H1 (cell line): ENCODE results near the gene GATC. TPM values are rescaled to one million over a fixed set of nuclear protein-coding genes. Genes with fewer than 3 reads are reported as not detected.

Experiments
- polyA plus RNA-seq, 7 experiments: library from polyadenylated mRNA; depleted of rRNA in 3 of 7; stranded (reverse) in 5 of 7; unstranded in 2 of 7; fragments of >200 nt in 5 of 7; fragments of 200-250 nt in 2 of 7; gene quantifications; 1 replicate in 5 of 7; 2 replicates in 1 of 7; 4 replicates in 1 of 7; pipeline versions ENCODE4 v1.2.1 to v1.2.3, GENCODE V29; 2011 to 2013; ENCODE audit warnings: missing spikeins in 2 of 7, mixed read lengths in 2 of 7
- small RNA-seq: library from polyadenylated mRNA; stranded (forward); fragments of <200 nt; extraction: miRNeasy Mini kit (QIAGEN cat#:217004); gene quantifications from one replicate; pipeline ENCODE3, GENCODE V24; 2013; ENCODE audit not compliant: insufficient read depth
- total RNA-seq: library from RNA; stranded (reverse); fragmentation: NEBNext Ultra II Directional; extraction: Animal tissue kit (Norgen Biotek cat#: 25700); gene quantifications from 2 replicates; pipeline ENCODE4 v1.2.1, GENCODE V29; 2021

GATC gene
- total and polyA plus RNA-seq, 2 of the 8 experiments (the other 6 are each of a cell fraction or from before 2014, with no cell fraction given) = 13.2 to 30.4 TPM

Small RNA genes lying within 50 kb of the gene (small RNA-seq; reads per million reads assigned to genes)
- not detected for gene RF00019

Other genes starting within 250 kb of the GATC start
- gene RPLP0, start 245.3 kb upstream of the GATC start, total RNA-seq = 2,987 and 3,029 TPM in 2 replicates
- 8,838 and 10,765 TPM in 2 replicates for gene RPLP0, start 245.3 kb upstream of the GATC start, polyA plus RNA-seq (2011; rRNA removed)
- 105 and 109 TPM in 2 replicates for gene PXN, start 180.7 kb upstream of the GATC start, total RNA-seq
- 51.0 and 89.2 TPM in 2 replicates for gene PXN, start 180.7 kb upstream of the GATC start, polyA plus RNA-seq (2011; rRNA removed)
- gene RNU4-2, start 154.5 kb upstream of the GATC start, total RNA-seq = 1,112 and 1,388 TPM in 2 replicates
- gene RNU4-2, start 154.5 kb upstream of the GATC start, polyA plus RNA-seq (2011; rRNA removed) = under 0.01 TPM in 2 replicates
- 1,424 and 1,786 TPM in 2 replicates for gene RNU4-1, start 153.2 kb upstream of the GATC start, total RNA-seq
- under 0.01 TPM in 2 replicates for gene RNU4-1, start 153.2 kb upstream of the GATC start, polyA plus RNA-seq (2011; rRNA removed)
- gene SIRT4, start 144.1 kb upstream of the GATC start, total RNA-seq = 2.3 and 4.1 TPM in 2 replicates
- gene SIRT4, start 144.1 kb upstream of the GATC start, polyA plus RNA-seq (2011; rRNA removed) = 2.7 and 3.8 TPM in 2 replicates
- not detected in 2 replicates for gene PLA2G1B, start 118.7 kb upstream of the GATC start, total RNA-seq
- gene PLA2G1B, start 118.7 kb upstream of the GATC start, polyA plus RNA-seq (2011; rRNA removed) = 0.19 TPM in 1 of 2 replicates, not detected in the other
- 51.9 and 53.1 TPM in 2 replicates for gene MSI1, start 77.3 kb upstream of the GATC start, total RNA-seq
- 13.5 and 19.2 TPM in 2 replicates for gene MSI1, start 77.3 kb upstream of the GATC start, polyA plus RNA-seq (2011; rRNA removed)
- 437 and 465 TPM in 2 replicates for gene COX6A1, start 8.3 kb upstream of the GATC start, total RNA-seq
- 2,792 and 3,254 TPM in 2 replicates for gene COX6A1, start 8.3 kb upstream of the GATC start, polyA plus RNA-seq (2011; rRNA removed)
- gene TRIAP1, start 60 bp upstream of the GATC start, total RNA-seq = 58.5 and 63.4 TPM in 2 replicates
- 20.8 and 42.0 TPM in 2 replicates for gene TRIAP1, start 60 bp upstream of the GATC start, polyA plus RNA-seq (2011; rRNA removed)
- gene SRSF9, start 23.3 kb downstream of the GATC start, total RNA-seq = 304 and 307 TPM in 2 replicates
- gene SRSF9, start 23.3 kb downstream of the GATC start, polyA plus RNA-seq (2011; rRNA removed) = 148 and 172 TPM in 2 replicates
- gene DYNLL1, start 49.7 kb downstream of the GATC start, total RNA-seq = 419 and 423 TPM in 2 replicates
- 314 and 488 TPM in 2 replicates for gene DYNLL1, start 49.7 kb downstream of the GATC start, polyA plus RNA-seq (2011; rRNA removed)
- gene COQ5, start 82.7 kb downstream of the GATC start, total RNA-seq = 35.1 and 38.3 TPM in 2 replicates
- gene COQ5, start 82.7 kb downstream of the GATC start, polyA plus RNA-seq (2011; rRNA removed) = 23.5 and 35.8 TPM in 2 replicates
- gene RNF10, start 87.9 kb downstream of the GATC start, total RNA-seq = 164 and 171 TPM in 2 replicates
- 63.0 and 71.6 TPM in 2 replicates for gene RNF10, start 87.9 kb downstream of the GATC start, polyA plus RNA-seq (2011; rRNA removed)
- gene POP5, start 135.0 kb downstream of the GATC start, total RNA-seq = 54.7 and 59.7 TPM in 2 replicates
- gene POP5, start 135.0 kb downstream of the GATC start, polyA plus RNA-seq (2011; rRNA removed) = 105 and 124 TPM in 2 replicates
- gene CABP1, start 194.2 kb downstream of the GATC start, total RNA-seq = 7.4 and 8.5 TPM in 2 replicates
- gene CABP1, start 194.2 kb downstream of the GATC start, polyA plus RNA-seq (2011; rRNA removed) = 3.9 and 4.5 TPM in 2 replicates
- gene MLEC, start 240.7 kb downstream of the GATC start, total RNA-seq = 260 and 266 TPM in 2 replicates
- gene MLEC, start 240.7 kb downstream of the GATC start, polyA plus RNA-seq (2011; rRNA removed) = 34.4 and 37.1 TPM in 2 replicates